ACHN (cell line): ENCODE data around the gene NOC2L.
"Not testable (repeated sequence)": the region's sequence is repeated elsewhere in the genome, so short reads cannot be mapped to it uniquely, and the experiment has no call there.

Experiments
- DNase-seq: peaks from one replicate; pipeline ENCODE4 v3.0.0-alpha.2; 2015
- in situ Hi-C: cut with HindIII; loops from 2 replicates; pipeline ENCODE4 v1.10.0; 2017; ENCODE audit warnings: low sequenced_read_pairs, low pct_ligation_motif_present, low pct_unique_long_range_greater_than_20kb

The NOC2L gene

DNA sequence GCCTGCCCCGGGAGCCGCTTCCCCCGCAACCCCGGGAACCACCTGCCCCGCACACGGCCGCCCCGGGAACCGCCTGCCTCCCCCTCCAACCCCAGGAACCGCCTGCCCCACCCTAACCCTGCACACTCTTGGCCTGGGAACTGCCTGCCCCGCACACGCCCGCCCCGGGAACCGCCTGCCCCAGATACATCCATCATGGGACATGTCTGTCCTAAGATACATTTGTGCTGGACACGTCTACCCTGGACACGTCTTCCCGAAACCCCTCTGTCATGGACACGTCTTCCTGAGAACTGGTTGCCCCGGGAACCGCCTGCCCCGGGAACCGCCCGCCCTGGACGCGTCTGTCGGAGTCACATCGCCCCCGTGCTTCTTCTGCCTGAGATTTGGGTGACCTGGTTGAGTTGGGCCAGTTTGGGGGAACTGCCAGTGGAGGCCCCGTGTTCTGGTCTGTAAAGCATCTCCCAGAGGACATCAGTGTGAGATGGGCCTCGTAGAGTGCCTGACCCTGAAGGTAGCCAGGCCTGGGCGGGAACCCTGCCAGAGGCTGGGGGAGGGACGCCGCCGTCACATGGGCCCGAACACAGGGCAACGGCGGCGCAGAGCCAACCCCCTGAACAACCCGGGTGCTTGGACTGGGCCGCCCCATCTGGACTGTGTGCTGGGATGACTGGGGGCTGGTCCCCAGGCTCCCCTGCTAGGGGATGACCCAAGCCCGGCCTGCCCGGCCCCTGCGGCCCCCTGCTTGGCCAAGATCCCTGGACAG lies 19.2 kb upstream of the NOC2L start:
- DNase-seq = no peak
- in situ Hi-C loops = no loop called here

DNA sequence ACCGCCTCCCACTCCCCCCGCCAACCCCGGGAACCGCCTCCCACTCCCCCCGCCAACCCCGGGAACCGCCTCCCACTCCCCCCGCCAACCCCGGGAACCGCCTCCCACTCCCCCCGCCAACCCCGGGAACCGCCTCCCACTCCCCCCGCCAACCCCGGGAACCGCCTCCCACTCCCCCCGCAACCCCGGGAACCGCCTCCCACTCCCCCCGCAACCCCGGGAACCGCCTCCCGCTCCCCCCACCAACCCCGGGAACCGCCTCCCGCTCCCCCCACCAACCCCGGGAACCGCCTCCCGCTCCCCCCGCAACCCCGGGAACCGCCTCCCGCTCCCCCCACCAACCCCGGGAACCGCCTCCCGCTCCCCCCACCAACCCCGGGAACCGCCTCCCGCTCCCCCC lies 17.7 kb upstream of the NOC2L start:
- DNase-seq, in situ Hi-C loops: not testable (repeated sequence)

DNA sequence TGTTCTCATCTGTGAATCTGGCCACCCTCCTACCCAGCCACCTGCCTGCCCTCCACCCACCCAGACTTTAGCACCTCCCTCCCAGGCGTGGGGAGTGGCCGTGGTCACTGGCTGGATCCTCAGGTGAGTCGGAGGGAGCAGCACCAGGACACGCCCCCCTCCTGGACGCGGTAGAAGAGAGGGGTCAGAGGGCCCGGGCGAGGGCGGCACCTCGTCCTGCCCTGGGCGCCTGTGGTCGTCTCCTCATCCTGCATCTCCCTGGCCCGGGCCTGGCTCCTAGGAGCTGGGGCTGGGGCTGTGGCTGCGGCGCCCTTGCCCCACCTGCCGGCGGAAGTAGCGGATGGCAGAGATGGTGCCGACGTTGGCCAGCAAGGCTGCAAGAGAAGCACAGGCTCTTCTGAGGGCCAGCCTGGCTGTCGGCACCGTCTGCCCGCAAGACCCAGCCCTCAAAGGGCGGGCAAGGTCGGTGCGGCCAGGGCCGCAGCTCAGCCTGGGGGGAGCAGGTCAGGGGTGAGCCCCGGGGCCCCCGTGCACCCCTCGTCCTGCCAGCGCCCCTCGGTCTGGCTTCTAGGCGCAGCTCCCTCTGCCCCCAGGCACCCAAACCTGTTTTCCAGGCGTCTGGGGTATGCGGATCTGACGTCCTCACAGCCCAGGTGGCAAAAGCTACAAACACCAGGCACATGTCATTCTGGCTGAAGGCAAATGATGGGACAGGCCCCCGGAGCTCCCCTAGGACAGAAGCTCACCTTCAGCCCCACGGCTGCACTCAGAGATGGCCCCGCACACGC lies 17.0 kb upstream of the NOC2L start:
- in situ Hi-C loops = no loop called here
- DNase-seq = peak; percentile 84

DNA sequence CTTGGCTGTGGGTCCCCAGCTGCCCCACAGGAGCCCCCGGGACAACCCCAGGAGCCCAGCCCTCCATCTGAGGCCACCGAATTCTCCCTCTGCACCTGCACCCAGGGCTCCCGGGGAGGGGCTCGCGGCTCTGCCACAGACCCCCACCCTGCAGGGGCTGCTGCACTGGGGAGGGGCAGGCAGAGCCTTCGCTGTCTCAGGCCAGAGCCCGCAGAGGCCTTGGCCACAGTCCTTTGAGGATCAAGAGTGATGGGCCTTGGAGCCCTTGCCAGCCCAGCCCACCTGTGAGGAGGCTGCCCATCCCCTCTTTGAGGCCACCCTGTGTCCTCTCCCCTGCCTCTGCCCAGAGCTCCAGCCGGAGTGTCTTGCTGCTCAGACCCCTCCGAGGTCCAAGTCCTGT lies 16.3 kb upstream of the NOC2L start:
- DNase-seq = no peak
- in situ Hi-C loops = no loop called here

DNA sequence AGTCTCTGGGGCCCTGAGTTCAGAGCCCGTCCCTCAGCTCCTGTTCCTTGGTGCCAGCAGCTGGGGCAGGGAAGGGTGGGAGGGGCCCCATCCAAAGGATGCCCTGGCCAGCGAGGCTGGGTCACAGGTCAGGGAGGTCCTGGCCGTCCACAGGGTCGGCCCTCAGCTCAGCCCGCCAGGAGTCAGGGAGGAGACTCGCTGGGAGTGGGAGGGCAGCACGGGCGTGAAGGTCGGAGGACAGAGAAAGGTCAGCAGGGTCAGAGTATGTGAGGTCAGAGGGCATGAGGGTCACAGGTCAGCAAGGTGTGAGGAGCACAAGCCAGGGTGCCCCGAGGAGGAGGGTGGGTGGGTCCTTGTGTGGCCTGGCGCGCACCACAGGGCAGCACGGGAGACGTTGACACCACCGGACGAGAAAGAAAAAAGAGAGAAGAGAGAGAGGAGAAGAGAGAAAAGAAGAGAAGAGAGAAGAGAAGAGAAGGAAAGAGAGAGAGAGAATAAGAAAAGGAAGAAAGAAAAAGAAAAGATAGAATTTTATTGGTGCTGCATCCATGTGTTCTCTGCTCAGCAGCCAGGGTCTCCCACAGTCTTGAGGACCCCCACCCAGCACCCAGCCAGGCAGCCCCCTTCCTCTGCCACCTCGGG lies 15.8 kb upstream of the NOC2L start:
- in situ Hi-C loops = no loop called here
- DNase-seq = no peak

DNA sequence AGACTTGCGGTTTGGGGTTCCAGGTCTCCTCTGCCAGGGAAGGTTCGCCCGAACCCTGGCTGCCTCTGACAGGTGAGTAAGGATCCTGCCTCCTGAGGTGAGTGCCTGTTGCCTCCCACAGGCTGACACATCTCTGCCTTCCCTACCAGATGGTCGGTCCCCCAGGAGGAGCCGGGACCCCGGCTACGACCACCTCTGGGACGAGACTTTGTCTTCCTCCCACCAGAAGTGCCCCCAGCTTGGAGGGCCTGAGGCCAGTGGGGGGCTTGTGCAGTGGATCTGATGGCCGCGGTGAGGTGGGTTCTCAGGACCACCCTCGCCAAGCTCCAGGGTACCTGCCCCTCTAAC lies 15.2 kb upstream of the NOC2L start:
- in situ Hi-C loops = no loop called here
- no peak for DNase-seq

DNA sequence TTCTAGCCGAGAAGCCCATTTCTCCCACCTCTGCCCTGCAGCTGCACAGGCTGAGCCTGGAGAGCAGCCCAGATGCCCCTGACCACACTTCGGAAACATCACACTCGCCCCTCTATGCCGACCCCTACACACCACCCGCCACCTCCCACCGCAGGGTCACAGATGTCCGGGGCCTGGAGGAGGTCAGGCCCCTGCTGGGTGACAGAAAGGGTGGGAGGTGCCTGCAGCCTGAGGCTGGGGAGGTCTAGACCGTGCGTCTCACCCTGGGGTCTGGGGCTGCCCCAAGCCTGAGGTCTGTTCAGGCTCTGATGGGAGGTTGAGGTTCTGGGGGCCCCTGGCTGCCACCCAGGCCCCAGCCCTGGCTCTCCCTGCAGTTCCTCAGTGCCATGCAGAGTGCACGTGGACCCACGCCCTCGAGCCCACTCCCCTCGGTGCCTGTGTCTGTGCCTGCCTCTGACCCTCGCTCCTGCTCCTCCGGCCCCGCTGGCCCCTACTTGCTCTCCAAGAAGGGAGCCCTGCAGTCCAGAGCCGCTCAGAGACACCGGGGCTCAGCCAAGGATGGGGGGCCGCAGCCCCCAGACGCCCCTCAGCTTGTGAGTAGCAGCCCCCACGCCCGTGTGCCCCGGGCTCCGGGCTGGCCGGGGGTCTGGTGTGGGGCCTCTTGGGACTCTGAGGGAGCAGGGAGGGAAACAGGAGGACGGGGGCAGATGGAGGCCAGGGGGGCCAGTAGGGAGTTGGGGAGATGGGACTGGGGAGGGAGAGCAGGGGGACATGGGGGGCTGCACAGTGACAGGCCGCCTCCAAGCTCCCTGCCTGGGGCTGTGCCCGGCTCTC lies 14.6 kb upstream of the NOC2L start:
- in situ Hi-C loops = no loop called here
- no peak for DNase-seq

DNA sequence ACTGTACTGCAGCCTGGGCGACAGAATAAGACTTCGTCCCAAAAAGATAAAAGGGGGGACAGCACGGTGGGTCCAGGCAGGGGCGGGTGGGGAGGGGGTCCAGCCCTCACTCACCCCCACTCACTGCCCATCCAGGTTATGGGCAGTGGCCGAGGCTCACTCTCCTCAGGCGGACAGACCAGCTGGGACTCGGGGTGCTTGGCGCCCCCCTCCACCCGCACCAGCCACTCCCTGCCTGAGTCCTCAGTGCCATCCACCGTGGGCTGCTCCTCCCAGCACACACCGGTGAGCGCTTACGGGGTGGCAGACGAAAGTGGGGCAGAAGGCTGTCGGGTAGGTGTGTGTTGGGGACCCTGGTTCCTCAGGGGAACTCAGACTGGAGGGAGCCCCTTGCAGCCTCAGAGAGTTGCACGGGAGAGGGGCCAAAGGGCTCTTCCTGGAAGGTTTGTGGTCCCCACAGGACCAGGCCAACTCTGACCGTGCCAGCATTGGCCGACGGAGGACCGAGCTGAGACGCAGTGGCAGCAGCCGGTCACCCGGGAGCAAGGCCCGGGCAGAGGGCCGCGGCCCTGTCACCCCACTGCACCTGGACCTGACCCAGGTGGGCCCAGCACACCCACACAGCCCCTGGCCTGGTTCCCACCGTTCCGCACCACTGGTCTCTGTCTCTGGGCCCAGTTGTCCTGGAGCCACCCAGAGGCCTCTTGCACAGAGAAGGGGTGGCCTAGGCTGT lies 13.8 kb upstream of the NOC2L start:
- in situ Hi-C loops = no loop called here
- no peak for DNase-seq

DNA sequence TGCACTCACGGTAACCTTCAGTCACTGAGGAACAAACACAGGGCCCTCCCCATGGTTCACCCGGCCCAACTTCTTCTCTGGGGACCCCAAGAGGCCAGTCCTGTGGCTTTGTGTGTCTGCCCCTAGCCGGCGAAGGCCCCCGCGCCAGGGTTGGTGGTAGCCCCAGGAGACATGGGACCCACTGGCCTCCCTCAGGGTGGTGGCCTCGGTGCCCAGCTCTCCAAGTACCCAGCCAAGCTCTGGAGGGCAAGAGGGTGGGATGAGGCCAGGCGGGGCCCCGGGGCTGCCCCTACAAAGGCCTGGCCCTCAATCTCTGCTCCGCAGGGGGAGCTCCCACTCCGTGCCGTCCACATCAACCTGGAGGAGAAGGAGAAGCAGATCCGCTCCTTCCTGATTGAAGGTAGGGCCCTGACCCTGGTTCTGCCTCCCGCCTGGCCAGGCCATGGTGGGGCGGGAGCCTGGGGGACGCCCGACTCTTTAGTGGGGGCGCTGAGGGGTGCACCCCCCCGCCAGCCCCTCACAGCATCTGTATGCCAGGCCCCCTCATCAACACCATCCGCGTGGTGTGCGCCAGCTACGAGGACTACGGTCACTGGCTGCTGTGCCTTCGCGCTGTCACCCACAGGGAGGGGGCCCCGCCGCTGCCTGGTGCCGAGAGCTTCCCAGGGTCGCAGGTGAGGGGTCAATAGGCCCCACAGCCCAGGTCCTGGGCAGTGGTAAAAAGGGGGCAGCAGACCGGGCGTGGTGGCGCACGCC lies 12.9 kb upstream of the NOC2L start:
- no peak for DNase-seq
- in situ Hi-C loops = no loop called here

DNA sequence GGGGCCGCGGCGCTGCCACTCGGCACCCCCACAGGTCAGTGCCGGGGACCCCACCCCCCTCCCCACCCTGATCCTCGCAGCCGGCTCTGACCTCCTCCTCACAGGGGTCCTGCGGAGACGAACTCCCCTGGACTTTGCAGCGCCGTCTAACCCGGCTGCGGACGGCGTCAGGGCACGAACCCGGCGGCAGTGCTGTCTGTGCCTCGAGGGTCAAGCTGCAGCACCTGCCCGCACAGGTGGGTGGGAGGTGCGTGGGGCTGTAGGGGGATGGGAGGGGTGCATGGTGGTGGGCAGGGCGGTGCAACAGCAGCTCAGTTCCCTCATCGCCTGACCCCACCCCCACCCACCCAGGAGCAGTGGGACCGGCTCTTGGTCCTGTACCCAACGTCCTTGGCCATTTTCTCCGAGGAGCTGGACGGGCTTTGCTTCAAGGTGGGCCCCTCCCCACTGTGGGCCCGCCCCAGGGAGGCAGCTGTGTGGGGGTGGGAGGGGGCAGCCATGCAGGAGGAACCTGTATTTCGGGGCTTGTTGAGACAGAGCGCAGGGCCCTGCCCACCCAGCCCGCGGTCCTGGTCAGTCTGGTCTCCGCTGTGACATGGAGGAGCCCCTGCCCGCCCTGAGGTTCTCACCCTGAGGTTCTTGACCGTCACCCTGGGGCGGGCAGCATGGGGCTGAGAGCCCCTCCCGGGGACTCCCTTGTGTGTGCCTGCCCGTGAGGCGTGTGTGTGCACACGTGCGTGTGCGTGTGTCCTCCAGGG lies 12.1 kb upstream of the NOC2L start:
- in situ Hi-C loops = no loop called here
- DNase-seq = no peak

DNA sequence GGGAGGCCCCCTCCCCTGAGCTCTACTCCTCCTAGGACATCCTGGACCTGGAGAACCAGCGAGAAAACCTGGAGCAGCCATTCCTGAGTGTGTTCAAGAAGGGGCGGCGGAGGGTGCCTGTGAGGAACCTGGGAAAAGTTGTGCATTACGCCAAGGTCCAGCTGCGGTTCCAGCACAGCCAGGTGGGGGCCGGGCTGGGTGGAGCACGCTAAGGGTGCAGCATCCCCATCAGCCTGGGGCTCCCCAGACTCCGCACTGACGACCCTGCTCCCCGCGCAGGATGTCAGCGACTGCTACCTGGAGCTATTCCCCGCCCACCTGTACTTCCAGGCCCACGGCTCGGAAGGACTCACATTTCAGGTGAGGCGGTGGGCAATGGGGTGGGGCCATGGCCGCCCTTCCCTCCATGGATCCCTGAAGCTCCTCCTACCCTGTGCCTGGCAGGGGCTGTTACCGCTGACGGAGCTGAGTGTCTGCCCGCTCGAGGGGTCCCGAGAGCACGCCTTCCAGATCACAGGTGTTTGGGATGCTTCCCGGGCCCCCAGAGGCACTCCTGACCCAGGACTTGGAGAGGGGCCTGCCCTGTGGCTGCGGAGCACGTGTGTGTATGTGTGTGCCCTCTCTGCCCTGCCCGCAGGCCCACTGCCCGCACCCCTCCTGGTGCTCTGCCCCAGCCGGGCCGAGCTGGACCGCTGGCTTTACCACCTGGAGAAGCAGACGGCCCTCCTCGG lies 11.4 kb upstream of the NOC2L start:
- no peak for DNase-seq
- in situ Hi-C loops = no loop called here

DNA sequence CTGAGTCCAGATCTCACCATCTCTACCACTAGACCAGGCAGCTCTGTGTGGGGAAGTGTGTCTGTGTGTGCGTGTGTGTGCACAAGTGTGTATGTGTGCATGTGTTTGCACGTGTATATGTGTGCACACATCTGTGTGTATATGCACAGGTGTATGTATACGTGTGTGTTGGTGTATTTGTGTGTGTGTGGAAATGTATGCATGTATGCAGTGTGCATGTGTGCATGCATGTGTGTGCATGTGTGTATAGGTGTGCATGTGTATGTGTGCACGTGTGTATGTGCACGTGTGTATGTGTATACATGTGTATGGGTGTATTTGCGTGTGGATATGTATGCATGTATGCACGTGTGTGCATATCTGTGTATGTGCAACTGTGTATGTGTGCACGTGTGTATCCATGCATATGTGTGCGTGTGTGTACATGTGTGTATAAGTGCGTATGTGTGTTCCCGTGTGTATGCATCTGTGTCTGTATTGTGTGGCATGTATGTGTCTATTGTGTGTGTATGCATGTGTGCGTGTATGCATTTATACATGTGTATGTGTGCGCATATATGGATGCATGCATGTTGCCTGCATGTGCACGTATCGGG lies 10.3 kb upstream of the NOC2L start:
- in situ Hi-C loops = no loop called here

DNA sequence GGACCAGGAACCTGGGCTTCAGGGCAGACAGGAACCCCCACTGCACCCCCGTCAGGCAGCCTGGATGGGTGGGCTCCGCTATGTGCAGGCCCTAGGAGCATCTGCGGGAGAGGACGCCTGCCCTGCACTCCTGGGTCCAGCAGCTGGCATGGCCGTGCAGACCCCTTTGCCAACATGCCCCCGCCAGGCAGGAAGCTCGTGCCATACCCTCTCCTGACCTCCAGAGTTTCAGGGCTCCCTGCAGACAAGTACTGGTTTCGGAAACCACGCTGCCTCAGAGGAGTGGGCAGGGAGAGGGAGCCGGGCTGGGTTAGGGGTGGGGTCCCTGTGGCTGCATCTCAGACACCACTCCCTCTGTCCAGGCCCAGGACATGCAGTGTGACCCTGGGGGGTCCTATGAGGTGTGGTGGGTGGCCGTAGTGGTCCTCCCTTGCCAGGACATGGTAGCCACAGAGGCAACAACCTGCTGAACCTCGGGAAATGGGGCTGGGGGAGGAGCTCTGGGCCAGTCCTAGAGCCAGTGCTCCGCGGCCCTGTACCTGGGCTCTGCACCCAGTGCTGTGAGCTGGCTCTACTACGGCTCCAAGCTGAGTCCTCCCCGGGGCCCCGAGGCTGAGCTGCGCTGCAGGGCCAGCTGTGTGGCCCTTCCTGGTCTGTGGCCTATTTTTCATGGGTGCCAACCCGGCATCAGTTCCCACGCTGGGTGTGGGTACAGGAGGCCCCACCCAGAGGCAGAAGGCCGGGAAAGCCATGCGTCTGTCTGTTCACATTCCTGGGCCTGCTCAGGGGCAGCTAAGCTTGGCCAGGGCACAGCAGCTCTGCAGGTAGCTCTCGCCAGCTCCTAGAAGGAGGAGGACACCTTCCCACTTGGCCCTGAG lies 8.6 kb upstream of the NOC2L start:
- in situ Hi-C loops = no loop called here
- DNase-seq = no peak

More for the DNA sequence above, 10.3 kb upstream of the NOC2L start:
- no peak for DNase-seq

DNA sequence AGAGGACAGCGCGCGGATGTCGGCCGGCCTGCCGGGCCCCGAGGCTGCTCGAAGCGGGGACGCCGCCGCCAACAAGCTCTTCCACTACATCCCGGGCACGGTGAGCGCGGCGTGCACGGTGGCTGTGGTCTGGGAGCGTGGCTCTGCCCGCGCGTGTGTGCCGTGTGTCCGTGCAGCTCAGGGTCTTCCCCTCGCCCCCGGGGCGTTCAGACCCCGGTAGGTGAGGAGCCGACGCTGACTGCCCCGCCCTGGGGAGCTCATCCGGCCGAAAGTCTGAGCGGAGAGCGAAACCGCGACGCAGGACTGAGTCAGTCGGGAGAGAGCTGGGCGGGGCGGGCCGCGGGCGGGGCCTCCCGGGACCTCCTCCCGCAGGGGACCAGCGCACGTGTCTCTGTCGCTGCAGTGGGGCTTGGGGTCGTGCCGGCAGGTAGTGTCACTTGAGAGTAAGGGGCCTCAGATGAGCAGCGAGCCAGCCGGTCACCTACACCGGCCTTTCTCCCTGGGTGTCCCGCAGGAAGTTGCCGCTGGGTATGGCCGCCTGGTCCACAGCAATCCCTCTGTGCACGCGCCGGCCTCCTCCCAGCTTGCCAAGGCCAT lies 7.7 kb upstream of the NOC2L start:
- in situ Hi-C loops = no loop called here
- DNase-seq = peak; percentile 77
